HL-60 (cell line): ENCODE data around the gene HECA.
A peak's percentile ranks its signal among the peaks of the same experiment; 100 is the strongest.
"Not testable (repeated sequence)": the region's sequence is repeated elsewhere in the genome, so short reads cannot be mapped to it uniquely, and the experiment has no call there.

Experiments
- DNase-seq, 2 experiments: peaks; one replicate each; pipeline ENCODE4 v3.0.0-alpha.2; 2010 to 2020; ENCODE audit warnings: low read depth in 1 of 2, low spot score in 1 of 2
- H3K27ac ChIP-seq: fragments of 250-450 bp; sonication (Bioruptor Pico); replicated peaks from 2 replicates; pipeline ENCODE4 v1.5.1; 2020; ENCODE audit warnings: mild to moderate bottlenecking, moderate library complexity
- H3K27me3 ChIP-seq: fragments of 250-450 bp; sonication (Bioruptor Pico); 2 replicates; pipeline ENCODE4 v1.5.1; 2021; ENCODE audit warnings: mild to moderate bottlenecking, moderate library complexity; ENCODE audit not compliant: insufficient read depth, poor library complexity, severe bottlenecking
- H3K4me3 ChIP-seq: replicated peaks from 2 replicates; pipeline ENCODE4 v1.5.1; 2011; ENCODE audit warnings: mild to moderate bottlenecking, control low read depth, low read length; ENCODE audit not compliant: insufficient read depth
- GABPA ChIP-seq: IDR thresholded peaks from 2 replicates; pipeline ENCODE4 v1.6.1; 2012; ENCODE audit warnings: low read depth
- POLR2AphosphoS5 ChIP-seq: IDR thresholded peaks from 2 replicates; pipeline ENCODE4 v1.6.1; 2012; ENCODE audit warnings: low read depth
- SPI1 ChIP-seq: IDR thresholded peaks from 2 replicates; pipeline ENCODE4 v1.6.1; 2012; ENCODE audit warnings: low read depth, mild to moderate bottlenecking, borderline replicate concordance
- TF ChIP-seq, protein P1 (sequence below): IDR thresholded peaks from one replicate; pipeline ENCODE4 v1.5.1; 2011; ENCODE audit warnings: low read length, control low read depth, inconsistent platforms; ENCODE audit not compliant: insufficient read depth
- TF ChIP-seq, protein P2 (sequence below): IDR thresholded peaks from 2 replicates; pipeline ENCODE4 v1.6.1; 2012; ENCODE audit warnings: low read depth; ENCODE audit not compliant: insufficient replicate concordance

The HECA gene

DNA sequence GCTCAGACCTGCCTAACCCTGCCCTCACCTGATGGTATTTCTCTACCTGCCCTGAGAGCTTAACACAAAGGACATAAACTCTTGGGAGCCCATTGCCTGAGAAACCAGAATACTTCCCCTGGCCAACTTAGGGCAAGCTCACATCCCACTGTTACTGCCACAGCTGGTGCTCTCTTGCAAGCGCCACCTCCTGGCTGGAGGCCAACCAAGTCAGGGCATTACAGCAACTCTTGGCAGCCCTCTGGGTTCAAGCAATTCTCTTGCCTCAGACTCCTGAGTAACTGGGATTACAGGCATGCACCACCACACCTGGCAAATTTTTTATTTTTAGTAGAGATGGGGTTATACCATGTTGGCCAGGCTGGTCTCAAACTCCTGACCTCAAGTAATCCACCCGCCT lies 70.1 kb downstream of the HECA start:
- H3K27me3 ChIP-seq = no peaks in the 10 kb centered on the region
- H3K4me3 ChIP-seq = no peak overlapping the region
- TF ChIP-seq SPI1 = no peak
- no peak for TF ChIP-seq POLR2AphosphoS5
- no peak for TF ChIP-seq GABPA
- TF ChIP-seq, protein P1, sequence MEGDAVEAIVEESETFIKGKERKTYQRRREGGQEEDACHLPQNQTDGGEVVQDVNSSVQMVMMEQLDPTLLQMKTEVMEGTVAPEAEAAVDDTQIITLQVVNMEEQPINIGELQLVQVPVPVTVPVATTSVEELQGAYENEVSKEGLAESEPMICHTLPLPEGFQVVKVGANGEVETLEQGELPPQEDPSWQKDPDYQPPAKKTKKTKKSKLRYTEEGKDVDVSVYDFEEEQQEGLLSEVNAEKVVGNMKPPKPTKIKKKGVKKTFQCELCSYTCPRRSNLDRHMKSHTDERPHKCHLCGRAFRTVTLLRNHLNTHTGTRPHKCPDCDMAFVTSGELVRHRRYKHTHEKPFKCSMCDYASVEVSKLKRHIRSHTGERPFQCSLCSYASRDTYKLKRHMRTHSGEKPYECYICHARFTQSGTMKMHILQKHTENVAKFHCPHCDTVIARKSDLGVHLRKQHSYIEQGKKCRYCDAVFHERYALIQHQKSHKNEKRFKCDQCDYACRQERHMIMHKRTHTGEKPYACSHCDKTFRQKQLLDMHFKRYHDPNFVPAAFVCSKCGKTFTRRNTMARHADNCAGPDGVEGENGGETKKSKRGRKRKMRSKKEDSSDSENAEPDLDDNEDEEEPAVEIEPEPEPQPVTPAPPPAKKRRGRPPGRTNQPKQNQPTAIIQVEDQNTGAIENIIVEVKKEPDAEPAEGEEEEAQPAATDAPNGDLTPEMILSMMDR = no peak
- TF ChIP-seq, protein P2, sequence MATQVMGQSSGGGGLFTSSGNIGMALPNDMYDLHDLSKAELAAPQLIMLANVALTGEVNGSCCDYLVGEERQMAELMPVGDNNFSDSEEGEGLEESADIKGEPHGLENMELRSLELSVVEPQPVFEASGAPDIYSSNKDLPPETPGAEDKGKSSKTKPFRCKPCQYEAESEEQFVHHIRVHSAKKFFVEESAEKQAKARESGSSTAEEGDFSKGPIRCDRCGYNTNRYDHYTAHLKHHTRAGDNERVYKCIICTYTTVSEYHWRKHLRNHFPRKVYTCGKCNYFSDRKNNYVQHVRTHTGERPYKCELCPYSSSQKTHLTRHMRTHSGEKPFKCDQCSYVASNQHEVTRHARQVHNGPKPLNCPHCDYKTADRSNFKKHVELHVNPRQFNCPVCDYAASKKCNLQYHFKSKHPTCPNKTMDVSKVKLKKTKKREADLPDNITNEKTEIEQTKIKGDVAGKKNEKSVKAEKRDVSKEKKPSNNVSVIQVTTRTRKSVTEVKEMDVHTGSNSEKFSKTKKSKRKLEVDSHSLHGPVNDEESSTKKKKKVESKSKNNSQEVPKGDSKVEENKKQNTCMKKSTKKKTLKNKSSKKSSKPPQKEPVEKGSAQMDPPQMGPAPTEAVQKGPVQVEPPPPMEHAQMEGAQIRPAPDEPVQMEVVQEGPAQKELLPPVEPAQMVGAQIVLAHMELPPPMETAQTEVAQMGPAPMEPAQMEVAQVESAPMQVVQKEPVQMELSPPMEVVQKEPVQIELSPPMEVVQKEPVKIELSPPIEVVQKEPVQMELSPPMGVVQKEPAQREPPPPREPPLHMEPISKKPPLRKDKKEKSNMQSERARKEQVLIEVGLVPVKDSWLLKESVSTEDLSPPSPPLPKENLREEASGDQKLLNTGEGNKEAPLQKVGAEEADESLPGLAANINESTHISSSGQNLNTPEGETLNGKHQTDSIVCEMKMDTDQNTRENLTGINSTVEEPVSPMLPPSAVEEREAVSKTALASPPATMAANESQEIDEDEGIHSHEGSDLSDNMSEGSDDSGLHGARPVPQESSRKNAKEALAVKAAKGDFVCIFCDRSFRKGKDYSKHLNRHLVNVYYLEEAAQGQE = no peak
- H3K27ac ChIP-seq = no peak overlapping the region
- DNase-seq = no peak

DNA sequence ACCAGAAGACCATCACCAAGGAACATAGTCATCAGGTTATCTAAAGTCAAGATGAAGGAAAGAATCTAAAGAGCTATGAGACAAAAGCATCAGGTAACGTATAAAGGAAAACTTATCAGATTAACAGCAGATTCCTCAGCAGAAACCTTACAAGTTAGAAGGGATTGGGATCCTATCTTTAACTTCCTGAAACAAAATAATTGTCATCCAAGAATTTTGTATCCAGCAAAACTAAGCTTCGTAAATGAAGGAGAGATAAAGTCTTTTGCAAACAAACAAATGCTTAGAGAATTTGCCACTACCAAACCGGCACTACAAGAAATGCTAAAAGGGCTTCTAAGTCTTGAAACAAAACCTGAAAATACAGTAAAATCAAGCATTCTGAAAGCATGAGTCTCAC lies 71.0 kb downstream of the HECA start:
- TF ChIP-seq, protein P2 = no peak
- TF ChIP-seq, protein P1 = no peak
- TF ChIP-seq GABPA (no peak), POLR2AphosphoS5 (no peak), SPI1 (no peak)
- Histone ChIP-seq H3K4me3 (no peak overlapping the region), H3K27me3 (no peaks in the 10 kb centered on the region), H3K27ac (no peak overlapping the region)
- DNase-seq = no peak

DNA sequence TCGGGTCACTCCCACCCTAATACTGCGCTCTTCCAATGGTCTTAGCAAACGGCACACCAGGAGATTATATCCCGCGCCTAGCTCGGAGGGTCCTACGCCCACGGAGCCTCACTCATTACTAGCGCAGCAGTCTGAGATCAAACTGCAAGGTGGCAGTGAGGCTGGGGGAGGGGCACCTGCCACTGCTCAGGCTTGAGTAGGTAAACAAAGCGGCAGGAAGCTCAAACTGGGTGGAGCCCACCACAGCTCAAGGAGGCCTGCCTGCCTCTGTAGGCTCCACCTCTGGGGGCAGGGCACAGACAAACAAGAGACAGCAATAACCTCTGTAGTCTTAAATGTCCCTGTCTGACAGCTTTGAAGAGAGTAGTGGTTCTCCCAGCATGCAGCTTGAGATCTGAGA lies 75.9 kb downstream of the HECA start:
- not testable (repeated sequence) for H3K4me3 ChIP-seq, H3K27ac ChIP-seq, DNase-seq, H3K27me3 ChIP-seq

DNA sequence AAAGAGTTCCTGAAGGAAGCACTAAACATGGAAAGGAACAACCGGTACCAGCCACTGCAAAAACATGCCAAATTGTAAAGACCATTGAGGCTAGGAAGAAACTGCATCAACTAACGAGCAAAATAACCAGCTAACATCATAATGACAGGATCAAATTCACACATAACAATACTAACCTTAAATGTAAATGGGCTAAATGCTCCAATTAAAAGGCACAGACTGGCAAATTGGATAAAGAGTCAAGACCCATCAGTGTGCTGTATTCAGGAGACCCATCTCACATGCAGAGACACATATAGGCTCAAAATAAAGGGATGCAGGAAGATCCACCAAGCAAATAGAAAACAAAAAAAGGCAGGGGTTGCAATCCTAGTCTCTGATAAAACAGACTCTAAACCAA lies 77.6 kb downstream of the HECA start:
- H3K27me3 ChIP-seq, DNase-seq, H3K4me3 ChIP-seq, H3K27ac ChIP-seq: not testable (repeated sequence)

DNA sequence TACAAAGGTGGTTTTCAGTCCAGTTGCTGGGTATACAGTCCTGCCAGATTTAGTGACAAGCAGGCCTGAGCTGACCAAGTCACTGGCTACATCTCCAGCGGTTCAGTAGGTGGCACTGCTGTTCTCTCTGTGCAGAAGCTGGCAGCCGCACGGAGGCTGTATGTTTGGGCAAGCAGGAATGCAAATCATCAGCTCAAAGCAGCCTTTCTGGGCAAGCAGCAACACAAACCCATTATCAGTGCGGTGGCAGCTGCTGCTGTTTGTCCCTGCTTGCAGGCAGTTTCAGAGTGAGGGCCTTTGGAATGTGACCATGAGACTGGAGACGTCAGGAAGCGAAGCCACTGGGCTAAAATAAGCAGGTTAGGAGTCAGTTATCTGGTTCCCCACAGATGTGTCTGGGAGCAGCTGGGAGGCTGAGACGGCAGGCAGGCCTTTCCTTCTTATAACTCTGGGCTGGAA lies 84.4 kb downstream of the HECA start:
- peak overlapping the region; percentile 42 for H3K27ac ChIP-seq
- DNase-seq = peak; percentile 28 to 89

More for the DNA sequence above, 84.4 kb downstream of the HECA start:
- Histone ChIP-seq H3K4me3 (no peak overlapping the region), H3K27me3 (no peaks in the 10 kb centered on the region)
- TF ChIP-seq, protein P2 = no peak
- TF ChIP-seq, protein P1 = peak; percentile 95
- TF ChIP-seq POLR2AphosphoS5 = no peak
